HG03196 (cell line): ENCODE results near the gene PPFIA1.
"Not testable (repeated sequence)": the region's sequence is repeated elsewhere in the genome, so short reads cannot be mapped to it uniquely, and the experiment has no call there.

Experiments used
- ATAC-seq: cut with Tn5 transposase; IDR thresholded peaks from one replicate; pipeline ENCODE4 v1.9.1; 2021; ENCODE audit not compliant: unreplicated experiment

Gene PPFIA1

GRCh38 chr11:70251659-70252321, 18.7 kb upstream of the PPFIA1 start:
- no peak for ATAC-seq

- ATAC-seq: no peak
These were observed 17.6 kb upstream of the PPFIA1 start for GRCh38 chr11:70252844-70253243.

GRCh38 chr11:70255477-70256116, 14.9 kb upstream of the PPFIA1 start:
- no peak for ATAC-seq

- not testable (repeated sequence) for ATAC-seq
These were observed 11.4 kb upstream of the PPFIA1 start for GRCh38 chr11:70259077-70259476.

- ATAC-seq: no peak
These were observed 7.5 kb upstream of the PPFIA1 start for GRCh38 chr11:70262951-70263350.

- ATAC-seq: no peak
These were observed 7.1 kb upstream of the PPFIA1 start for GRCh38 chr11:70263363-70263762.

GRCh38 chr11:70265341-70265740, 5.1 kb upstream of the PPFIA1 start:
- no peak for ATAC-seq

- no peak for ATAC-seq
These were observed 3.0 kb upstream of the PPFIA1 start for GRCh38 chr11:70267405-70267950.

- no peak for ATAC-seq
These were observed 2.0 kb upstream of the PPFIA1 start for GRCh38 chr11:70268526-70268925.

GRCh38 chr11:70270877-70271648, 573 bp downstream of the PPFIA1 start:
- ATAC-seq: peak; percentile 35

- no peak for ATAC-seq
These were observed 1.1 kb downstream of the PPFIA1 start for GRCh38 chr11:70271649-70271953.

- ATAC-seq: no peak
These were observed 1.5 kb downstream of the PPFIA1 start for GRCh38 chr11:70272009-70272408.

- ATAC-seq: no peak
These were observed 8.5 kb downstream of the PPFIA1 start for GRCh38 chr11:70278994-70279393.

- no peak for ATAC-seq
These were observed 10.7 kb downstream of the PPFIA1 start for GRCh38 chr11:70281156-70281609.

GRCh38 chr11:70282012-70282411, 11.5 kb downstream of the PPFIA1 start:
- ATAC-seq: no peak

GRCh38 chr11:70288721-70289120, 18.2 kb downstream of the PPFIA1 start:
- no peak for ATAC-seq

- no peak for ATAC-seq
These were observed 19.1 kb downstream of the PPFIA1 start for GRCh38 chr11:70289582-70289981.

- ATAC-seq: no peak
These were observed 20.0 kb downstream of the PPFIA1 start for GRCh38 chr11:70290361-70291065.

- no peak for ATAC-seq
These were observed 21.7 kb downstream of the PPFIA1 start for GRCh38 chr11:70292166-70292565.

- ATAC-seq: no peak
These were observed 22.4 kb downstream of the PPFIA1 start for GRCh38 chr11:70292863-70293262.

- not testable (repeated sequence) for ATAC-seq
These were observed 24.7 kb downstream of the PPFIA1 start for GRCh38 chr11:70295166-70295565.
